Osteoblast (primary cell): ENCODE results near the gene TLR9. TPM values are rescaled to one million over a fixed set of nuclear protein-coding genes. Genes with fewer than 3 reads are reported as not detected.

Experiments used
- DNase-seq: peaks from one replicate; pipeline ENCODE4 v3.0.0; 2011; ENCODE audit warnings: low spot score, mixed read lengths; ENCODE audit not compliant: insufficient read length; ENCODE audit errors: missing footprints
- H2AFZ ChIP-seq: 2 replicates; pipeline ENCODE4 v1.6.0; 2011; ENCODE audit warnings: mild to moderate bottlenecking, low read length
- H3K27ac ChIP-seq: 2 replicates; pipeline ENCODE4 v1.5.1; 2011; ENCODE audit warnings: mild to moderate bottlenecking, low read depth, low read length, moderate library complexity
- H3K27me3 ChIP-seq: 2 replicates; pipeline ENCODE4 v1.6.0; 2012; ENCODE audit warnings: mild to moderate bottlenecking, control low read depth, inconsistent platforms, low read length, moderate library complexity; ENCODE audit not compliant: insufficient read depth
- H3K36me3 ChIP-seq: 2 replicates; pipeline ENCODE4 v1.5.1; 2011; ENCODE audit warnings: mild to moderate bottlenecking, low read length, control low read depth, moderate library complexity; ENCODE audit not compliant: insufficient read depth
- H3K4me1 ChIP-seq: 2 replicates; pipeline ENCODE4 v1.5.1; 2011; ENCODE audit warnings: mild to moderate bottlenecking, low read length, control low read depth, moderate library complexity; ENCODE audit not compliant: insufficient read depth
- H3K4me2 ChIP-seq: 2 replicates; pipeline ENCODE4 v1.6.0; 2011; ENCODE audit warnings: mild to moderate bottlenecking, low read length; ENCODE audit not compliant: insufficient read depth
- H3K4me3 ChIP-seq: fragments of 200-600 bp; sonication (generic); 3 replicates; pipeline ENCODE4 v1.5.1; 2012; ENCODE audit warnings: mild to moderate bottlenecking, low read length, inconsistent platforms; ENCODE audit not compliant: insufficient read depth
- H3K79me2 ChIP-seq: 2 replicates; pipeline ENCODE4 v1.6.0; 2012; ENCODE audit warnings: mild to moderate bottlenecking, low read length, control low read depth, inconsistent platforms; ENCODE audit not compliant: insufficient read depth
- H3K9me3 ChIP-seq: 2 replicates; pipeline ENCODE4 v1.5.1; 2011; ENCODE audit warnings: low read depth, low read length, control low read depth
- H4K20me1 ChIP-seq: 2 replicates; pipeline ENCODE4 v1.6.0; 2012; ENCODE audit warnings: mild to moderate bottlenecking, low read length, control low read depth; ENCODE audit not compliant: insufficient read depth
- CTCF ChIP-seq: IDR thresholded peaks from 2 replicates; pipeline ENCODE4 v1.5.1; 2011; ENCODE audit warnings: mild to moderate bottlenecking, low read depth, low read length, moderate library complexity; ENCODE audit errors: extremely low read depth
- total RNA-seq: library from RNA; depleted of rRNA; stranded (reverse); fragments of >200 nt; gene quantifications from 2 replicates; pipeline ENCODE4 v1.2.3, GENCODE V29; 2012

TLR9 gene
- total RNA-seq, 1 donor: not detected

- Histone ChIP-seq H3K4me3 (no peak overlapping the region), H3K4me2 (no peak overlapping the region), H3K27ac (no peak overlapping the region), H3K27me3 (no peaks in the 10 kb centered on the region), H3K36me3 (peaks cover under 1% of the 10 kb centered on the region), H3K4me1 (peaks cover 9% of the 10 kb centered on the region), H4K20me1 (no peaks in the 10 kb centered on the region), H2AFZ (no peak overlapping the region), H3K79me2 (no peaks in the 10 kb centered on the region), H3K9me3 (no peaks in the 10 kb centered on the region)
- DNase-seq: peak; percentile 99
- TF ChIP-seq CTCF: peak; percentile 92
Observed at GRCh38 chr3:52220380-52221026, 4.9 kb downstream of the TLR9 start.

GRCh38 chr3:52218937-52219650 lies 6.4 kb downstream of the TLR9 start:
- Histone ChIP-seq H3K27me3 (no peaks in the 10 kb centered on the region), H3K4me3 (no peak overlapping the region), H3K79me2 (no peaks in the 10 kb centered on the region), H3K4me1 (peaks cover 9% of the 10 kb centered on the region), H4K20me1 (peaks cover 3% of the 10 kb centered on the region), H3K4me2 (no peak overlapping the region), H3K27ac (no peak overlapping the region), H2AFZ (no peak overlapping the region), H3K36me3 (peaks cover 15% of the 10 kb centered on the region), H3K9me3 (no peaks in the 10 kb centered on the region)
- TF ChIP-seq CTCF: no peak
- DNase-seq: peak; percentile 81

DNA sequence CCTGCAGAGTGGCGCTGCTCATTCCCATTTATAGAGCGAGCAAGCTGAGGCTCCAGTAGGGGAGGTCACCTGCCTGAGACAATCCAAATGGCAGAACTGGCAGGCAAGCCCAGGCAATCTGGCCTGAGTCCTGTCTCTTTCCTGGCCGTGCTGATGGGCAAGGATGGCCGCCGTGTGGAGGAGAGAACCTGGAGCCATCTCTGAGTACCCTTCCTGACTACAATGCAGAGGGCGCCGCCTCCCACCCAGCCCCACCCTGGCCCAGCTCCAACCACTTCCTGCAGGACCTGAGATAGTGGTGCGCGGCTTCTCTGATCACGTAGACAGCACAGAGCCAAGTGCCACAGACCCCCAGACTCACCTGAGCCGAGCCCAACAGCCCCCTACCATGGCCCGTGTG lies 7.0 kb downstream of the TLR9 start:
- no peak for DNase-seq
- H4K20me1 ChIP-seq: peaks cover 3% of the 10 kb centered on the region
- no peak overlapping the region for H3K27ac ChIP-seq
- no peak overlapping the region for H2AFZ ChIP-seq
- no peak overlapping the region for H3K4me3 ChIP-seq
- H3K79me2 ChIP-seq: no peaks in the 10 kb centered on the region
- H3K4me2 ChIP-seq: no peak overlapping the region
- no peak for TF ChIP-seq CTCF
- peaks cover 21% of the 10 kb centered on the region for H3K36me3 ChIP-seq
- peaks cover 9% of the 10 kb centered on the region for H3K4me1 ChIP-seq
- H3K27me3 ChIP-seq: no peaks in the 10 kb centered on the region
- H3K9me3 ChIP-seq: no peaks in the 10 kb centered on the region

DNA sequence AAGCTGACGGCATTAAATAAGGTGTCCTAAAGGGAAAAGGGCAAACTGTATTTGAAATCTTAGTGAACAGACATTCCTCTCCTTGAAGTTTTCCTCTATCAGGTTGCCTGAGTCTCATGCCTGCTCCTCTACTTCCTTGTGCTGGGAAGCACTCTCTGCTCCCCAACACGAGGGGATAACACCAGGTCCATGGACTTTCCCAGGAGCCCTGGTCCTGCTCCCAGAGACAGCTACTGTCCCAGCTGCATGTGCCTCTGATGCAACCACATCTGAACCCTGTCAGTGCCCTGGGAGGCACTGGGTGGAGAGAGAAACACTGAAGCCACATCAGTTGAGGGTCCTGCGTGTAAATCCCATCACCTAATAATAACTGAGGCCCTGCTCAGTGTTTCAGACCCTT lies 7.4 kb downstream of the TLR9 start:
- Histone ChIP-seq H3K4me1 (peaks cover 9% of the 10 kb centered on the region), H3K4me2 (no peak overlapping the region), H3K79me2 (no peaks in the 10 kb centered on the region), H4K20me1 (peaks cover 3% of the 10 kb centered on the region), H3K27me3 (no peaks in the 10 kb centered on the region), H3K27ac (no peak overlapping the region), H3K4me3 (no peak overlapping the region), H2AFZ (no peak overlapping the region), H3K9me3 (no peaks in the 10 kb centered on the region), H3K36me3 (peaks cover 26% of the 10 kb centered on the region)
- no peak for TF ChIP-seq CTCF
- peak; percentile 85 for DNase-seq
